Stomach (tissue), 4 donors: ENCODE data around the gene SOS1.

Experiments
- EP300 ChIP-seq: sonication (generic); formaldehyde crosslinking; IDR thresholded peaks from one replicate; pipeline ENCODE4 v1.6.1; 2017; ENCODE audit warnings: antibody characterized with exemption
- POLR2A ChIP-seq, 4 donors: fragments of 450-650 bp; IDR thresholded peaks; one replicate each; pipeline ENCODE4 v1.6.1; 2016; ENCODE audit warnings: antibody characterized with exemption in 4 of 4, control low read depth in 2 of 4, mild to moderate bottlenecking in 1 of 4, moderate library complexity in 1 of 4
- POLR2AphosphoS5 ChIP-seq, 3 donors: sonication (generic); formaldehyde crosslinking; IDR thresholded peaks; one replicate each; pipeline ENCODE4 v1.6.1; 2016; ENCODE audit warnings: antibody characterized with exemption in 3 of 3
- TF ChIP-seq, protein P1 (sequence below), 7 experiments: fragments of 450-650 bp in 4 of 7; fragments of 200-600 bp in 3 of 7; sonication (generic) in 3 of 7; IDR thresholded peaks; one replicate each; pipeline ENCODE4 v1.5.1; 2016 to 2019; ENCODE audit warnings: antibody characterized with exemption in 7 of 7, control low read depth in 2 of 7, mild to moderate bottlenecking in 1 of 7

DNA sequence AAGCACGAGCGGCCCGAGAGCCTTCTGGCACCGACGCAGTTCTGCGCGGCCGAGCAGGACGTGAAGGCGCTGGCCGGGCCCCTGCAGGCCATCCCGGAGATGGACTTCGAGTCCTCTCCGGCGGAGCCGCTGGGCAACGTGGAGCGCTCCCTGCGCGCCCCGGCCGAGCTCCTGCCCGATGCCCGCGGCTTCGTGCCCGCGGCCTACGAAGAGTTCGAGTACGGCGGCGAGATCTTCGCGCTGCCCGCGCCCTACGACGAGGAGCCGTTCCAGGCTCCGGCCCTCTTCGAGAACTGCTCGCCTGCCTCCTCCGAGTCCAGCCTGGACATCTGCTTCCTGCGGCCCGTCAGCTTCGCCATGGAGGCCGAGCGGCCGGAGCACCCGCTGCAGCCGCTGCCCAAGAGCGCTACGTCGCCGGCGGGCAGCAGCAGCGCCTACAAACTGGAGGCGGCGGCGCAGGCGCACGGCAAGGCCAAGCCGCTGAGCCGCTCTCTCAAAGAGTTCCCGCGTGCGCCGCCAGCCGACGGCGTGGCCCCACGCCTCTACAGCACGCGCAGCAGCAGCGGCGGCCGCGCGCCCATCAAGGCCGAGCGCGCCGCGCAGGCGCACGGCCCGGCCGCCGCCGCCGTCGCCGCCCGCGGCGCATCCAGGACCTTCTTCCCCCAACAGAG lies 160.8 kb downstream of the SOS1 start:
- TF ChIP-seq, protein P1, sequence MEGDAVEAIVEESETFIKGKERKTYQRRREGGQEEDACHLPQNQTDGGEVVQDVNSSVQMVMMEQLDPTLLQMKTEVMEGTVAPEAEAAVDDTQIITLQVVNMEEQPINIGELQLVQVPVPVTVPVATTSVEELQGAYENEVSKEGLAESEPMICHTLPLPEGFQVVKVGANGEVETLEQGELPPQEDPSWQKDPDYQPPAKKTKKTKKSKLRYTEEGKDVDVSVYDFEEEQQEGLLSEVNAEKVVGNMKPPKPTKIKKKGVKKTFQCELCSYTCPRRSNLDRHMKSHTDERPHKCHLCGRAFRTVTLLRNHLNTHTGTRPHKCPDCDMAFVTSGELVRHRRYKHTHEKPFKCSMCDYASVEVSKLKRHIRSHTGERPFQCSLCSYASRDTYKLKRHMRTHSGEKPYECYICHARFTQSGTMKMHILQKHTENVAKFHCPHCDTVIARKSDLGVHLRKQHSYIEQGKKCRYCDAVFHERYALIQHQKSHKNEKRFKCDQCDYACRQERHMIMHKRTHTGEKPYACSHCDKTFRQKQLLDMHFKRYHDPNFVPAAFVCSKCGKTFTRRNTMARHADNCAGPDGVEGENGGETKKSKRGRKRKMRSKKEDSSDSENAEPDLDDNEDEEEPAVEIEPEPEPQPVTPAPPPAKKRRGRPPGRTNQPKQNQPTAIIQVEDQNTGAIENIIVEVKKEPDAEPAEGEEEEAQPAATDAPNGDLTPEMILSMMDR (IDR thresholded peaks at IDR 0.05), result no peak
- no peak for TF ChIP-seq POLR2A (IDR thresholded peaks at IDR 0.05)
- peak in 1 of 3 donors; percentile 52 for TF ChIP-seq POLR2AphosphoS5 (IDR thresholded peaks at IDR 0.05)
- TF ChIP-seq EP300, result no peak
